ENCODE results near the gene GRPEL1.

Gene GRPEL1

GRCh38 chr4:7067452-7068278 lies at the start of gene GRPEL1:
TSS of gene GRPEL1 (minus strand) at chr4:7068064. CDS start at chr4:7068032, 32 bp downstream.
- peak; percentile 98 for DNase-seq (ENCODE audit: extremely low read depth, low read depth)
- TF ChIP-seq CTCF (IDR thresholded peaks at IDR 0.05; ENCODE audit: low read depth, low read length) = peak; percentile 38

GRCh38 chr4:7116705-7117104 lies 48.8 kb upstream of the GRPEL1 start:
- DNase-seq (ENCODE audit: extremely low read depth, low read depth) = no peak
- TF ChIP-seq CTCF (IDR thresholded peaks at IDR 0.05; ENCODE audit: low read depth, low read length) = no peak

DNA sequence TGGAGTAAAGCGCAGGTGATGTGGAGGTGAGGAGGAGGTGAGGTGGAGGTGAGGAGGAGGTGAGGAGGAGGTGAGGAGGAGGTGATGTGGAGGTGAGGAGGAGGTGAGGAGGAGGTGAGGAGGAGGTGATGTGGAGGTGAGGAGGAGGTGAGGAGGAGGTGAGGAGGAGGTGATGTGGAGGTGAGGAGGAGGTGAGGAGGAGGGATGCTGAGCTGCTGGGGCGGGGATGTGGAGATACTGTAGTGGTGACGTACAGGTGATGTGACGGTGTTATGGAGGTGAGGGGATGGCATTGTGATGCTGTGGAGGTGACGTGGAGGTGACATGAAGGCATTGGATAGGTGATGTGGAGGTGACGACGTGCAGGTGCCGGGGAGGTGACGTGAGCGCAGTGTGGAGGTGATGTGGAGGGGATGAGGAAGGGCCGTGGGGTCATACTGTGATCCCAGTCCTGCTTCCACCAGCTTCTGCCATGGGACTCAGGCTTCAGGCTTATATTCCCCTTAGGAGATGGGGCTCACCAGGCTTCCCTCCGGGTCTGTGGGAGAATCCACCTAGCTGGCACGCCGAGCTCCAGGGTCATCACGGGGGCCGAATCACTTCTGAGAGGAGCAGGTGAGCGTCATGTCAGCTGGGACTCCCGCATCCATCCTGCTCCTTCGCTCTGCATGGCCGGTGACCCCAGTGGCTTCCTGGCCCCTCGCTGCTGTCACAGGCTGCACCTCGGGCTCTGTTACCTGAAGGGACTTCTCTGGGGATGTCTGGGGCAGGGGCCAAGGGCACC lies 47.9 kb upstream of the GRPEL1 start:
- DNase-seq (ENCODE audit: extremely low read depth, low read depth) = no peak
- no peak for TF ChIP-seq CTCF (IDR thresholded peaks at IDR 0.05; ENCODE audit: low read depth, low read length)

- no peak for DNase-seq (ENCODE audit: extremely low read depth, low read depth)
- TF ChIP-seq CTCF (IDR thresholded peaks at IDR 0.05; ENCODE audit: low read depth, low read length) = no peak
These were observed 44.8 kb upstream of the GRPEL1 start for GRCh38 chr4:7112656-7113055.

DNA sequence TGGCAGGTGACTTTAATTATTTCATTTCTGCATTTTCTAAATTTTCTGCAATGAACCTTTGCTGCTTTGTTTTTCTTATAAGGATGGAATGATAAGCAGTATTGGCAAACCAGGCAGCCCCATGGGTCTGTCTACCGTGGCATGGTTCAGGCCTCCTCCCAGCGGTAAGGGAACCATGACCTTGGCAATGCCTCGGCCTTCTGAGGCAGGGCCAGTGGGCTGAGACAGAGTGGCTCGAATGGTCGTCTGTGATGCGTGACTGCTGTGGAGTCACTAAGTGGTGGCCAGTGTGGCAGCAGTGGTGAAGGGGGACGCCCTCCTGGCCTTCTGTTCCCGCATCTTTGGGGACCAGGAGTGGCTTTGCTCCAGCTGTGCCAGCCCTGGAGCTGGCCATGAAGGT lies 43.6 kb upstream of the GRPEL1 start:
- DNase-seq (ENCODE audit: extremely low read depth, low read depth) = no peak
- no peak for TF ChIP-seq CTCF (IDR thresholded peaks at IDR 0.05; ENCODE audit: low read depth, low read length)

DNA sequence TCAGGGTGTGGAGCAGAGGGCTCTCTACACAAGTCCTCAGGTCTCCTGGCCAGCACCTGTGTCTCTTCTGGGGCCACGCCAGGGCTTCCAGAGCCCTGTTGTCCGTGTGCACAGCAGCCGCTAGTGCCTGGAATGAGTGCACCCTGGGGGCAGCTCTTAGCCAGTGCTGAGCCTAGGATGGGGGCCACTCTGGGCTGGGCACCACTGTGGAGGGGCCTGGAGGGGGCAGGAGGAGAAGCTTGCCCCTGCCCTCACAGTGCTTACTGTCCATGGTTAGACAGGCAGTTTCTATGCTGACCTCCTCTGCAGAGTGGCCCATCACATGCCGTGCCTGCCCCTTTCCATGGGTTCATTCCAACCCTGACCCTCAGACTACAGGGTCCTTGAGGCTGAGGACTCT lies 42.7 kb upstream of the GRPEL1 start:
- TF ChIP-seq CTCF (IDR thresholded peaks at IDR 0.05; ENCODE audit: low read depth, low read length) = no peak
- no peak for DNase-seq (ENCODE audit: extremely low read depth, low read depth)

GRCh38 chr4:7109169-7109568 lies 41.3 kb upstream of the GRPEL1 start:
- TF ChIP-seq CTCF (IDR thresholded peaks at IDR 0.05; ENCODE audit: low read depth, low read length) = no peak
- DNase-seq (ENCODE audit: extremely low read depth, low read depth) = no peak

All from AG09319 (cell line).